Activated T-cell treated with anti-CD3 and anti-CD28 coated beads, Interleukin-2, amount 50 U/mL, for 4 hours (primary cell): ENCODE measurements around the gene GARIN6. TPM values are rescaled to one million over a fixed set of nuclear protein-coding genes. Genes with fewer than 3 reads are reported as not detected.
"Not testable (repeated sequence)": the region's sequence is repeated elsewhere in the genome, so short reads cannot be mapped to it uniquely, and the experiment has no call there.

Experiments used
- ATAC-seq, 2 donors: fragments of 200-7000 bp; cut with Tn5 transposase; one replicate each; pipeline ENCODE4 v1.10.0; 2021
- DNase-seq: peaks from one replicate; pipeline ENCODE4 v3.0.0-alpha.2; 2020
- H3K27me3 Mint-ChIP-seq: one replicate; pipeline ENCODE4 v1.8.0; 2021; ENCODE audit warnings: low read depth, mixed read lengths
- H3K36me3 Mint-ChIP-seq: one replicate; pipeline ENCODE4 v1.8.0; 2022; ENCODE audit warnings: mixed read lengths; ENCODE audit not compliant: insufficient read depth
- H3K4me1 Mint-ChIP-seq: one replicate; pipeline ENCODE4 v1.8.0; 2021; ENCODE audit warnings: low read depth, mixed read lengths
- H3K4me3 Mint-ChIP-seq: one replicate; pipeline ENCODE4 v1.8.0; 2021; ENCODE audit warnings: mild to moderate bottlenecking, moderate library complexity, mixed read lengths
- H3K9me3 Mint-ChIP-seq: one replicate; pipeline ENCODE4 v1.8.0; 2021; ENCODE audit warnings: mixed read lengths
- total RNA-seq, 3 donors: library from RNA; stranded (reverse); gene quantifications; one replicate each; pipeline ENCODE4 v1.2.1, GENCODE V29; 2021

GARIN6 gene
- not detected for total RNA-seq

DNA sequence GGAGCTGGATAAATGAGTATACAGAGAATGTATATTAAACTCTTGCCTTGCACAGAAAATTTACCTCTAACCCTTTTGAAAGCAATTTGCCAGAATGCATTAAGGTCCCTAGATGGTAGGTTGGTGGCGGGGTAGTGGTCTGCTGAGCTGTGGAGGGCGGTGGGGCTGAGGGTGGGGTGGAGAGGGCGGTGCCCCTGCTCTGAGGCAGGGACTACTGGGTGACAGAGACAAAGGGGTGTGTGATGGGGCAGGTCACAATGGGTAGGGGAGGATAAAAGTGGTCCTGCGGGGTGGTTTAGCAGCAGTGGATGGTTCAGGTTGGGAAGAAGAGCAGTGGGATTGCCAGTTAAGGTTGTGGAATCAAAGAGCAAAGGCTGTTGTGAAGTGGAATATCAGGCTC, at the start of gene GARIN6:
Gene GARIN6 (plus strand): TSS at position 301 of the 400 bp plus-strand sequence. CDS start 422 bp downstream, outside the sequence.
- Mint-ChIP-seq H3K4me3 (no peak within 1 kb of the TSS), H3K27me3 (no peaks in the 10 kb centered on the region), H3K4me1 (no peaks in the 10 kb centered on the region), H3K36me3 (no peaks in the 10 kb centered on the region), H3K9me3 (no peaks in the 10 kb centered on the region)
- DNase-seq: no peak
- no peak for ATAC-seq

DNA sequence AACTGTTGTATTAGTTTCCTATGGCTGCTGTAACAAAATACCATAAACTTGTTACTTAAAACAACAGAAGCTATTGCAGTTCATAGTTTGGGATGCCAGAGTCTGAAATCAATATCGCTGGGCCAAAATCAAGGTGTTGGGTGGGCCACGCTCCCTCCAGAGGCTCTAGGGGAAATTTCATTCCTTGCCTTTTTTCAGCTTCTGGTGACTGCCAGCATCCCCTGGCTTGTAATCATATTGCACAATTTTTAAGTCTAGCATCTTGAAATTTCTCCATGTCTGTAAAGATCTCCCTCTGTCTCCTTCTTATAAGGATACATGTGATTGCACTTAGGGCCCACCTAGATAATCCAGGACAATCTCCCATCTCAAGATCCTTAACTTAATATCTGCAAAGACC, 48.8 kb upstream of the GARIN6 start:
- H3K36me3 Mint-ChIP-seq: no peaks in the 10 kb centered on the region
- H3K27me3 Mint-ChIP-seq: no peaks in the 10 kb centered on the region
- no peak overlapping the region for H3K4me3 Mint-ChIP-seq
- DNase-seq: no peak
- H3K9me3 Mint-ChIP-seq: peaks cover 7% of the 10 kb centered on the region
- no peaks in the 10 kb centered on the region for H3K4me1 Mint-ChIP-seq
- no peak for ATAC-seq

GRCh38 chr12:99600388-99600787, 47.2 kb upstream of the GARIN6 start:
- no peak overlapping the region for H3K4me3 Mint-ChIP-seq
- no peaks in the 10 kb centered on the region for H3K4me1 Mint-ChIP-seq
- H3K36me3 Mint-ChIP-seq: no peaks in the 10 kb centered on the region
- no peak for DNase-seq
- no peak for ATAC-seq
- no peaks in the 10 kb centered on the region for H3K27me3 Mint-ChIP-seq
- H3K9me3 Mint-ChIP-seq: peaks cover 7% of the 10 kb centered on the region

DNA sequence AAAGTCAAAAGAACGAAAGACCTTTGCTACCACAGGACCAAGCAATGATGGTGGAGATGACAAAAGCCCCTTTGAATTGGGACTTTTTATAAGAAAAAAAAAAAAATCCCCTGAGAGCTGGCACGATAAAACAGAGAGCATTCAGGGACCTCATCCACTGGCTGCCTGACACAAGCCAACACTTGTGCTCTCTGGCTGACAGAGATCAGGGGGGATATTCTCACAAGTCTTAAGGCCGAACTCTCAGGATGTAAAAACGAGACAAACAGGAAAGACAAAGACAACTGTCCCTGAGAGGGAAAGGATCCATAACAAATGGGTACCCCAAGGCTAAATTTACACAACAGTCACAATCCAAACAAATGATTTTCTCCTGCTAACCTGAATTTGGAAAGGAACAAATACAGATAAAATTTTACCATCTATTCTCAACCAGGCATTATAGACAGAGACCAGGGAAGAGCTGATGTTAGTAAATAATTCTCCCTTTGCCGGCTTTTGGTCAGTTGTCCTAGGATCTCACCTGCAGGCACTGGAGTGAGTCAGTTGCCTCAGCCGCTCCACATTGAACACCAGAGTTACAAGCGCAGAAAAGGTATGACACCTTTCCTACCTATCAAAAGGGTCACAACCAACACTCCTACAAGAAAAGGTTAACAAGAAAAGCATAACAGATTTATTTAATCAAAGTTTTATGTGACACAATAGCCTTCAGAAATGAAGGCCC, 37.9 kb upstream of the GARIN6 start:
- H3K9me3 Mint-ChIP-seq: no peaks in the 10 kb centered on the region
- H3K4me1 Mint-ChIP-seq: no peaks in the 10 kb centered on the region
- DNase-seq: no peak
- no peaks in the 10 kb centered on the region for H3K36me3 Mint-ChIP-seq
- H3K4me3 Mint-ChIP-seq: no peak overlapping the region
- H3K27me3 Mint-ChIP-seq: no peaks in the 10 kb centered on the region
- no peak for ATAC-seq

DNA sequence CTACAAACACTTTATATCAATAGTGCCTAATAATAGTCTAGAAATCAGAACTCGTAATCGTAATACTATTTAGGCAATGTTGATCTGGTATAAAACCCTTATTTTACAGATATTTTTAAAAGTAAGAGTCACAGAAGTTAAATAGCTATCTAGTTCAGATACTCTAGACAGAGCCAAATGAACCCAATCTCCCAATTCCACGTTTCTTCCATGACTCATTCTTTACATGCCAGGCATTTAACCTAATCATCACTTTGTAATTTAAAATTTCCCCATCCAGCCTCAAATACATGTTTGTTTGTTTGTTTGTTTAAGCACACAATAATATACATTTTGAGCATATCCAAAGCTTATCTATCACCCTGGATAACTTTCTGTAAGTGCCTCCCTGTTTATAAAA, 36.4 kb upstream of the GARIN6 start:
- no peak for ATAC-seq
- no peaks in the 10 kb centered on the region for H3K9me3 Mint-ChIP-seq
- H3K27me3 Mint-ChIP-seq: no peaks in the 10 kb centered on the region
- H3K36me3 Mint-ChIP-seq: no peaks in the 10 kb centered on the region
- no peaks in the 10 kb centered on the region for H3K4me1 Mint-ChIP-seq
- H3K4me3 Mint-ChIP-seq: no peak overlapping the region
- DNase-seq: no peak

- H3K9me3 Mint-ChIP-seq: no peaks in the 10 kb centered on the region
- ATAC-seq: no peak
- no peaks in the 10 kb centered on the region for H3K4me1 Mint-ChIP-seq
- no peaks in the 10 kb centered on the region for H3K36me3 Mint-ChIP-seq
- H3K27me3 Mint-ChIP-seq: no peaks in the 10 kb centered on the region
- no peak for DNase-seq
- H3K4me3 Mint-ChIP-seq: no peak overlapping the region
These were observed 36.0 kb upstream of the GARIN6 start for GRCh38 chr12:99611599-99611998.

DNA sequence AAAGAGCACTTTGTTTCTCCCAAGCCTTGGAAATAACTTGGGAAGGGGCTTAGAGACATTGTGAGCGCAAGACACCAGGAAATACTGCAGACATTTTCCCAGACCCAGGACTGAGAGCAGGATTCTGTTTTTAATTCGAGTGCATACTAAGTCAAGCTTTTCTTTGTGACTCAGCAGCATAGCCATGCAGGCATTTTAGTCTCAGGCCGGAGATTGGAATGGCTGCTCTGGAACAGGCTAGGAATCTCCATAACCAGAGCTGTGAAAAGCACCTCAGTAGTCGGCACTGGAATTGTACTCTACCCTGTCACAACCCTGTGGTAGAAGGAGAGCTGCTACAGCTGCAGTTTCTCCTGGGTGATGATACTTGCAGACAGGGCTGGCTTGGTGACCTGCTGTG, 28.9 kb upstream of the GARIN6 start:
- Mint-ChIP-seq H3K4me1 (no peaks in the 10 kb centered on the region), H3K36me3 (no peaks in the 10 kb centered on the region), H3K4me3 (no peak overlapping the region), H3K9me3 (peaks cover 17% of the 10 kb centered on the region), H3K27me3 (no peaks in the 10 kb centered on the region)
- ATAC-seq: no peak
- no peak for DNase-seq

- no peak for ATAC-seq
- no peaks in the 10 kb centered on the region for H3K27me3 Mint-ChIP-seq
- no peak for DNase-seq
- H3K9me3 Mint-ChIP-seq: peaks cover 17% of the 10 kb centered on the region
- no peaks in the 10 kb centered on the region for H3K36me3 Mint-ChIP-seq
- no peaks in the 10 kb centered on the region for H3K4me1 Mint-ChIP-seq
- no peak overlapping the region for H3K4me3 Mint-ChIP-seq
These were observed 28.0 kb upstream of the GARIN6 start for GRCh38 chr12:99619389-99620158.

GRCh38 chr12:99620159-99620479, 27.4 kb upstream of the GARIN6 start:
- Mint-ChIP-seq H3K9me3 (peaks cover 17% of the 10 kb centered on the region), H3K4me1 (no peaks in the 10 kb centered on the region), H3K27me3 (no peaks in the 10 kb centered on the region), H3K4me3 (no peak overlapping the region), H3K36me3 (no peaks in the 10 kb centered on the region)
- no peak for ATAC-seq
- DNase-seq: no peak

DNA sequence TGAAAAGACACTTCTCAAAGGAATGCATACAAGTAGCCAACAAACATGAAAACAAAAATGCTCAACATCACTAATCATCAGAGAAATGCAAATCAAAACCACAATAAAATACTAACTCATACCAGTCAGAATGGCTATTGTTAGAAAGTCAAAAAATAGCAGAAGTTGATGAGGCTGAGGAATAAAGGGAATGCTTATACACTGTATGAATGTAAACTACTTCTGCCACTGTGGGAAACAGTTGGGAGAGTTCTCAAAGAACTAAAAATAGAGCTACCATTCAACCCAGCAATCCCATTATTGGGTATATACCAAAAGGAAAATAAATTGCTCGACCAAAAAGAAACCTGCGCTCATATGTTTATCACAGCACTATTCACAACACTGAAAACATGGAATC, 23.0 kb upstream of the GARIN6 start:
- H3K4me1 Mint-ChIP-seq, DNase-seq, H3K27me3 Mint-ChIP-seq, H3K36me3 Mint-ChIP-seq, ATAC-seq, H3K4me3 Mint-ChIP-seq: not testable (repeated sequence)
- peaks cover 17% of the 10 kb centered on the region for H3K9me3 Mint-ChIP-seq

DNA sequence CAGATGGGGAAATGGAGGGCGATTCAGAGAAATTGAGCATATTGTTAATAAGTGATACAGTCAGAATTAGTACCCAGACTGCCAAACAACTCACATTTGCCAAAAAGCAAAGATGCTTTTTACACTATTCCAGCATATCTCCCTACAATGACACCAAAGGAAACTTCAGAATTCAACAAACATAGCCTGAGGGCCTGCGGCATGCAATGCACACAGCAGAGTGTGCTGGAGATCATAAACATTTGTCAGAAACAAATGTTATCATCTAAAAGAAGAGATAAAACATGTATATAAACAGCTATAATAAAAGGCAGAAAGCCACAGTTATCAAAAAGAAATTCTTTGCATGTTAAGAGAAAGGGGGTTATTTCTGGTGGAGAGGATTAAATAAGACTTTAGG, 20.1 kb upstream of the GARIN6 start:
- ATAC-seq (no peak), DNase-seq (no peak)
- Mint-ChIP-seq H3K27me3 (no peaks in the 10 kb centered on the region), H3K9me3 (peaks cover 7% of the 10 kb centered on the region), H3K4me3 (no peak overlapping the region), H3K36me3 (no peaks in the 10 kb centered on the region), H3K4me1 (no peaks in the 10 kb centered on the region)

DNA sequence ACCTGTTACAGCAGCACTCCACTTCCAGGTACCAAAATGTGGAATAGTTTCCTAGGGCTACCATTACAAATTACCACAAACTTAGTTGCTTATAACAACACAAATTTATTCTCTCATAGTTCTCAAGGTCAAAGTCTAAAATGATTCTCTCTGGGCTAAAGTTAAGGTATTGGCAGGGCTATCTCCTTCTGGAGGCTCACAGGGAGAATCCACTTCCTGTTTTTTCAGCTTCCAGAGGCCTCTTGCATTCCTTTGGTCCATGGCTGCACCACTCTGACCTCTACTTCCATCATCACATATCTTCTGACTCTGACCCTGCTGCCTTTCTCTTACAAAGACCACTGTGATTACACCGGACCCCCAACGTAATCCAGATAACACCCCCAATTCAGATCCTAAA, 2.9 kb upstream of the GARIN6 start:
- ATAC-seq (no peak), DNase-seq (no peak)
- H3K36me3 Mint-ChIP-seq: no peaks in the 10 kb centered on the region
- H3K4me3 Mint-ChIP-seq: no peak overlapping the region
- no peaks in the 10 kb centered on the region for H3K9me3 Mint-ChIP-seq
- H3K27me3 Mint-ChIP-seq: no peaks in the 10 kb centered on the region
- no peaks in the 10 kb centered on the region for H3K4me1 Mint-ChIP-seq

- no peaks in the 10 kb centered on the region for H3K4me1 Mint-ChIP-seq
- no peaks in the 10 kb centered on the region for H3K36me3 Mint-ChIP-seq
- DNase-seq (no peak), ATAC-seq (no peak)
- no peaks in the 10 kb centered on the region for H3K27me3 Mint-ChIP-seq
- H3K9me3 Mint-ChIP-seq: no peaks in the 10 kb centered on the region
- no peak overlapping the region for H3K4me3 Mint-ChIP-seq
These were observed 630 bp downstream of the GARIN6 start for GRCh38 chr12:99648183-99648582.

DNA sequence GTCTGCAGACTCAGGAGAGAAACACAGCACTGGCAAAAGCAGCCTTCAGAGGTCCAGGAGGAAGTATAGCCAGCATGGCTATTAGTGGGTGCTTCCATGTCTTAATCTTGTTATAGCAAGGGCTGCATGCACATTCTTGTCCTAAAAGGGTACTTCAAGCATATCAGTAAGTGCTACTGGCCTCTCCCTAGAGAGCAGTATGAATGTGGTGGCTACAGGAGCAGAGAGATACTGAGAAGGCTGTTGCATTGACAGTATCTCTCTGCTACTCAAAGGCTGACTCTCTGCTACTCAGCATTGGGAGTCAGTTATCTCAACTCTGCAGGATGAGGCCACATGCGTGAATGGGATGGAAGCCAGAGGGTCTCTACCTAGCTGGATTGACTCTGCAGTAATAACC, 2.0 kb downstream of the GARIN6 start:
- Mint-ChIP-seq H3K4me1 (no peaks in the 10 kb centered on the region), H3K27me3 (no peaks in the 10 kb centered on the region), H3K9me3 (no peaks in the 10 kb centered on the region), H3K4me3 (no peak overlapping the region), H3K36me3 (no peaks in the 10 kb centered on the region)
- DNase-seq: no peak
- ATAC-seq: no peak

GRCh38 chr12:99658671-99659349, 11.3 kb downstream of the GARIN6 start:
- Mint-ChIP-seq H3K4me1 (no peaks in the 10 kb centered on the region), H3K27me3 (no peaks in the 10 kb centered on the region), H3K36me3 (no peaks in the 10 kb centered on the region), H3K9me3 (no peaks in the 10 kb centered on the region), H3K4me3 (no peak overlapping the region)
- DNase-seq (no peak), ATAC-seq (no peak)
